GM12891 (cell line): ENCODE data around the gene SYT14.

Experiments
- POLR2A ChIP-seq: IDR thresholded peaks from 2 replicates; pipeline ENCODE4 v1.6.1; 2011; ENCODE audit warnings: low read depth, low read length, control low read depth
- POLR2AphosphoS5 ChIP-seq: IDR thresholded peaks from 2 replicates; pipeline ENCODE4 v1.6.1; 2011; ENCODE audit warnings: low read depth, low read length, control low read depth
- TAF1 ChIP-seq: IDR thresholded peaks from 2 replicates; pipeline ENCODE4 v1.6.1; 2011; ENCODE audit warnings: low read depth, low read length, control low read depth

DNA sequence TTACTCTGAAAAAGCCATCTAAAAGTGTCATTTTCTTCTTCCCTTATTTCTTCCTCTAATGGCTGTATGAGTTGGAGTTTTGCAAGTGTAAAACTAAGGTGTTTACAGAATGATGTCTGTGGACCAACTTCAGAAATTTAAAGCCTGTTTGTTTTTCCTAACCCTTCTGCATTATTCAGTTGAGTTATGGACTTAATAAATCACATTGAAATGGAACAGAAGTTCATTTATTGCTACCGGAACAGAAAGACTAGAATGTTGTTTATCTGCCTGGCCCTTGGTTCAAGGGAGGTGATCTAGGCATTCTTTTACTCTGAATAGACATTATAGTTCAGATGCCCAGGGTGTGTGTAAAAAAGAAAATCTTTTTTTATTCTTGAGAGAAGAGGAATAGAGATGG lies 24.8 kb downstream of the SYT14 start:
- no peak for TF ChIP-seq POLR2A
- no peak for TF ChIP-seq TAF1
- no peak for TF ChIP-seq POLR2AphosphoS5
